Activated CD8-positive, alpha-beta T cell treated with anti-CD3 and anti-CD28 coated beads for 36 hours (primary cell): Measurements from ENCODE around the gene FOXJ2. TPM values are rescaled to one million over a fixed set of nuclear protein-coding genes. Genes with fewer than 3 reads are reported as not detected.
"Not testable (repeated sequence)": the region's sequence is repeated elsewhere in the genome, so short reads cannot be mapped to it uniquely, and the experiment has no call there.

Experiments
- ATAC-seq: fragments of 200-7000 bp; cut with Tn5 transposase; one replicate; pipeline ENCODE4 v1.10.0; 2021; ENCODE audit warnings: mild to moderate bottlenecking, moderate library complexity
- CTCF ChIA-PET: fragments of 350-600 bp; sonication (Branson Sonifier 250); formaldehyde crosslinking; loops from one replicate; lab custom pipeline; 2021; ENCODE audit warnings: antibody characterized with exemption; lab: Charles Lee
- POLR2A ChIA-PET: fragments of 350-600 bp; sonication (Branson Sonifier 250); formaldehyde crosslinking; loops from one replicate; lab custom pipeline; 2021; ENCODE audit warnings: antibody characterized with exemption; lab: Charles Lee
- DNase-seq: peaks from one replicate; pipeline ENCODE4 v3.0.0-alpha.2; 2020
- H3K27ac Mint-ChIP-seq: one replicate; pipeline ENCODE4 v1.8.0; 2021; ENCODE audit warnings: mild to moderate bottlenecking, mixed read lengths
- H3K27me3 Mint-ChIP-seq: one replicate; pipeline ENCODE4 v1.8.0; 2021; ENCODE audit warnings: mixed read lengths
- H3K36me3 Mint-ChIP-seq: one replicate; pipeline ENCODE4 v1.8.0; 2021; ENCODE audit warnings: low read depth, mixed read lengths
- H3K4me1 Mint-ChIP-seq: one replicate; pipeline ENCODE4 v1.8.0; 2021; ENCODE audit warnings: low read depth, mixed read lengths
- H3K4me3 Mint-ChIP-seq: one replicate; pipeline ENCODE4 v1.8.0; 2021; ENCODE audit warnings: mild to moderate bottlenecking, moderate library complexity, mixed read lengths
- H3K9me3 Mint-ChIP-seq: one replicate; pipeline ENCODE4 v1.8.0; 2021; ENCODE audit warnings: mixed read lengths
- CTCF ChIP-seq: fragments of 200-600 bp; IDR thresholded peaks from one replicate; pipeline ENCODE4 v1.8.0; 2022; ENCODE audit warnings: antibody characterized with exemption, mild to moderate bottlenecking
- intact Hi-C: fragments of 100-400 bp; cut with micrococcal nuclease; formaldehyde crosslinking; loops from one replicate; pipeline ENCODE4 v1.10.0; 2022
- total RNA-seq, 2 experiments: library from RNA; stranded (reverse); gene quantifications; one replicate each; pipeline ENCODE4 v1.2.3, GENCODE V29; 2021

FOXJ2 gene
- total RNA-seq, 2 experiments from 2014 or later: 11.1 to 12.8 TPM

- Mint-ChIP-seq H3K9me3 (no peaks in the 10 kb centered on the region), H3K27me3 (peaks cover 7% of the 10 kb centered on the region), H3K4me3 (no peak overlapping the region), H3K36me3 (no peaks in the 10 kb centered on the region), H3K4me1 (no peaks in the 10 kb centered on the region), H3K27ac (no peak overlapping the region)
- intact Hi-C loops: no loop called here
- ChIA-PET CTCF (interaction anchor here (1.2 kb wide), 1 partner anchor 152 kb away, joined by 3 read pairs; no protein-coding TSS in a partner anchor), POLR2A (no interaction called here)
- DNase-seq (no peak), ATAC-seq (no peak)
- TF ChIP-seq CTCF: no peak
Measured at GRCh38 chr12:8011331-8011730, 21.2 kb upstream of the FOXJ2 start.

DNA sequence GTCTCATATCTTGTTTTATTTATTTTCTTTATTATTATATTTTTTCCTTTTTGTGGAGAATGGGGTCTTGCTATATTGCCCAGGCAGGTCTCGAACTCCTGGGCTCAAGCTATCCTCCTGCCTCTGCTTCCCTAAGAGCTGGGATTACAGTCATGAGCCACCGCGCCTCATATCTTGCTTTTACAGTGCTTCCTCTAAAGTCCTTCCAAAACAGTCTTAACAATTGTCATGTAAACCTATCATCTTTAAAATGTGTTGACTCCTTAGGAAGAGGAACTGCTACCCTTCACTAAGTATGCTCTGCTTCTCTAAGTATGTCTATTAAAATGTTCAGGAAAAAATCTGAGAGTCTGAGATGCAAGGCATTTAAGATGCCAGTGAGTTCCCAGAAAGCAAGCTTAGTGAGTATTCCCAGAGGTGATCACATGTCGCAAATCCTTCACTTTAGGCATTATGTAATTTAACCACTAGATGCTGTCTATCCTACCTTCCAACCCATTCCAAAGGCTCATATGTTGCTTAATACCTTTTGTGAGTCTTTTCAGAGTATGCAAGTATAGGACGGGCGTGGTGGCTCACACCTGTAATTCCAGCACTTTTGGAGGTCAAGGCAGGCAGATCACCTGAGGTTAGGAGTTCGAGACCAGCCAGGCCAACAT lies 19.7 kb upstream of the FOXJ2 start:
- ChIA-PET POLR2A (interaction anchor here (0.7 kb wide), 2 partner anchors 13 to 20 kb away, joined by 4 read pairs; partner anchors contain the start of gene FOXJ2), CTCF (no interaction called here)
- no peak overlapping the region for H3K4me3 Mint-ChIP-seq
- DNase-seq (no peak), ATAC-seq (no peak)
- H3K4me1 Mint-ChIP-seq: no peaks in the 10 kb centered on the region
- no peaks in the 10 kb centered on the region for H3K36me3 Mint-ChIP-seq
- H3K27ac Mint-ChIP-seq: no peak overlapping the region
- H3K27me3 Mint-ChIP-seq: peaks cover 13% of the 10 kb centered on the region
- no peak for TF ChIP-seq CTCF
- no peaks in the 10 kb centered on the region for H3K9me3 Mint-ChIP-seq
- intact Hi-C loops: no loop called here

GRCh38 chr12:8014836-8015235 lies 17.7 kb upstream of the FOXJ2 start:
- Mint-ChIP-seq H3K27ac (no peak overlapping the region), H3K9me3 (no peaks in the 10 kb centered on the region), H3K36me3 (no peaks in the 10 kb centered on the region), H3K4me1 (no peaks in the 10 kb centered on the region), H3K27me3 (peaks cover 16% of the 10 kb centered on the region), H3K4me3 (no peak overlapping the region)
- no peak for TF ChIP-seq CTCF
- DNase-seq (no peak), ATAC-seq (no peak)
- intact Hi-C loops: no loop called here
- CTCF ChIA-PET: no interaction called here
- POLR2A ChIA-PET: no interaction called here

- POLR2A ChIA-PET, H3K4me1 Mint-ChIP-seq, H3K36me3 Mint-ChIP-seq, H3K27ac Mint-ChIP-seq, DNase-seq, intact Hi-C loops, CTCF ChIA-PET, H3K9me3 Mint-ChIP-seq, ATAC-seq: not testable (repeated sequence)
- H3K27me3 Mint-ChIP-seq: peaks cover 16% of the 10 kb centered on the region
- H3K4me3 Mint-ChIP-seq: peak overlapping the region; percentile 56
Measured at GRCh38 chr12:8018213-8018612, 14.3 kb upstream of the FOXJ2 start.

- no peaks in the 10 kb centered on the region for H3K9me3 Mint-ChIP-seq
- intact Hi-C loops: no loop called here
- H3K27me3 Mint-ChIP-seq: peaks cover 16% of the 10 kb centered on the region
- POLR2A ChIA-PET: no interaction called here
- no peak overlapping the region for H3K27ac Mint-ChIP-seq
- CTCF ChIA-PET: no interaction called here
- peak overlapping the region; percentile 56 for H3K4me3 Mint-ChIP-seq
- H3K36me3 Mint-ChIP-seq: no peaks in the 10 kb centered on the region
- H3K4me1 Mint-ChIP-seq: no peaks in the 10 kb centered on the region
- no peak for TF ChIP-seq CTCF
- ATAC-seq: peak; percentile 84
- DNase-seq: peak; percentile 63
Measured at GRCh38 chr12:8018666-8019581, 13.6 kb upstream of the FOXJ2 start.
